Measurements from ENCODE around the gene HAUS5. TPM values are rescaled to one million over a fixed set of nuclear protein-coding genes. Genes with fewer than 3 reads are reported as not detected.

HAUS5 gene
- total RNA-seq, 8 experiments from 2014 or later = 2.7 to 14.3 (median 9.4) TPM

- in situ Hi-C loops (cut with MboI; ENCODE audit: low pct_unique_long_range_greater_than_20kb in 2 of 9, low sequenced_read_pairs in 9 of 9, unreplicated experiment in 9 of 9) = no loop called here
- no peak for ATAC-seq (replicated peaks in 6 of 8)
- Histone ChIP-seq H3K4me3 (no peak overlapping the region), H3K27ac (no peak overlapping the region), H3K4me1 (replicated peaks in 1 of 2) (no peaks in the 10 kb centered on the region)
- 38 to 100% (median 40%) methylated on average over 1 to 3 of the region's 7 CpGs; no CpG with 5 or more reads in 7 of the 10 experiments for WGBS, 10 experiments
Measured at GRCh38 chr19:35618857-35619256, 6.3 kb downstream of the HAUS5 start.

- no peak overlapping the region for H3K4me3 ChIP-seq
- WGBS, 10 experiments = 100% methylated on average over 1 of the region's 12 CpGs; no CpG with 5 or more reads in 8 of the 10 experiments
Measured at GRCh38 chr19:35619290-35619923, 6.9 kb downstream of the HAUS5 start.

DNA sequence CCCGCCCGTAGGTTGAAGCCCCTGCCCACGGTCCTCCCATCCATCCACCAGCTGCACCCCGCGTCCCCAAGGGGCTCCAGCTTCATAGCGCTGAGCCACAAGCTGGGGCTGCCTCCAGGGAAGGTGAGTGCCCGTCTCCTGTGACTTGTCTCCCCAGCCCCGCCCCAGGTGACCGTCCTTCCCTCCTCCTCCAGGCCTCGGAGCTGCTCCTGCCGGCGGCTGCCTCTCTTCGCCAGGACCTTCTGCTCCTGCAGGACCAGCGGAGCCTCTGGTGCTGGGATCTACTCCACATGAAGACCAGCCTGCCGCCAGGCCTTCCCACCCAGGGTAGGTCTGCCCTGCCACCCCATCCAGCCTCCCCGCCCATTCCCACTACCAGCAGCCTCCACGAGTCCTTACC lies 7.5 kb downstream of the HAUS5 start:
- in situ Hi-C loops (cut with MboI; ENCODE audit: low pct_unique_long_range_greater_than_20kb in 2 of 9, low sequenced_read_pairs in 9 of 9, unreplicated experiment in 9 of 9) = no loop called here
- no peak for ATAC-seq (replicated peaks in 6 of 8)
- Histone ChIP-seq H3K4me1 (replicated peaks in 1 of 2) (no peaks in the 10 kb centered on the region), H3K4me3 (no peak overlapping the region), H3K27ac (no peak overlapping the region)
- WGBS, 10 experiments = 95 to 100% methylated on average over 1 to 5 of the region's 17 CpGs; no CpG with 5 or more reads in 8 of the 10 experiments

More at GRCh38 chr19:35619290-35619923, 6.9 kb downstream of the HAUS5 start:
- in situ Hi-C loops (cut with MboI; ENCODE audit: low pct_unique_long_range_greater_than_20kb in 2 of 9, low sequenced_read_pairs in 9 of 9, unreplicated experiment in 9 of 9) = no loop called here
- H3K27ac ChIP-seq = no peak overlapping the region
- ATAC-seq (replicated peaks in 6 of 8) = peak in 1 of 8 experiments; percentile 14
- H3K4me1 ChIP-seq (replicated peaks in 1 of 2) = no peaks in the 10 kb centered on the region

- Histone ChIP-seq H3K4me3 (no peak overlapping the region), H3K27ac (no peak overlapping the region), H3K4me1 (replicated peaks in 1 of 2) (no peaks in the 10 kb centered on the region)
- in situ Hi-C loops (cut with MboI; ENCODE audit: low pct_unique_long_range_greater_than_20kb in 2 of 9, low sequenced_read_pairs in 9 of 9, unreplicated experiment in 9 of 9) = no loop called here
- 60 to 100% (median 88%) methylated on average over 2 to 4 of the region's 9 CpGs; no CpG with 5 or more reads in 6 of the 10 experiments for WGBS, 10 experiments
- no peak for ATAC-seq (replicated peaks in 6 of 8)
Measured at GRCh38 chr19:35621708-35622107, 9.2 kb downstream of the HAUS5 start.

GRCh38 chr19:35622750-35623149 lies 10.2 kb downstream of the HAUS5 start:
- Histone ChIP-seq H3K4me3 (no peak overlapping the region), H3K27ac (no peak overlapping the region), H3K4me1 (replicated peaks in 1 of 2) (peaks cover 0 to 2% of the 10 kb centered on the region in 2 donors)
- 78 to 93% methylated on average over 4 to 8 of the region's 13 CpGs; no CpG with 5 or more reads in 8 of the 10 experiments for WGBS, 10 experiments
- in situ Hi-C loops (cut with MboI; ENCODE audit: low pct_unique_long_range_greater_than_20kb in 2 of 9, low sequenced_read_pairs in 9 of 9, unreplicated experiment in 9 of 9) = no loop called here
- no peak for ATAC-seq (replicated peaks in 6 of 8)

DNA sequence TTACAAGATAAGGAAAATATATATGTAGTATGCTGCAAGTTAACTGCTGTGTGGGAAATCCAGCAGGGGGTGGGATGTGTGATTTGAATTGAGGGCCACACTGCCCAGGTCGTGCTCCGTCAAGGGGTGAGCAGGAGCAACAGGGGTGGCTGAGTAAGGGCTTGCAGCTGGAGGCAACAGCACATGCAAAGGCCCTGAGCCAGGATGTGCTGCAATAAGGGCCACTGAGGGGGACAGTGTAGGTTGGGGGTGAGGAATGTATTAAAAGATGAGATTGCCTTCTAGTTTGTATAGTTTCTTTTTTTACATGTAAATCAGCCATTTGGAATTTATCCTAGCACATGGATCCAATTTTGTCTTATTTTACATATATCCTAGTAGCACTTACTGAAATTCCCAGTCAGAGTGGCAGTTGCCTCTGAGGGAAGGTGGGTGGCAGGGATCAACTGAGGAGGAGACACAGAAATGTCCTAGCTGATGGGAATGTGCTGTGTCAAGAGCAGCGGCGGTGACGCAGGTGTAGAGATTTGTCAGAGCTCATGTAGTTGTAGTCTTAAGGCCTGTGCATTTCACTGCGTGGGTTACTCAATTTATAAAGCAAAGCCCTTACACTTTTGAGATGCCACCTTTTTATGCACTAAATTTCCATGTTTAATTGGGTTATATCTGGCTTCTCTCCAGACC lies 10.9 kb downstream of the HAUS5 start:
- no peak for ATAC-seq (replicated peaks in 6 of 8)
- H3K4me3 ChIP-seq = no peak overlapping the region
- 77 to 100% (median 91%) methylated on average over 1 to 6 of the region's 6 CpGs; no CpG with 5 or more reads in 1 of the 10 experiments for WGBS, 10 experiments
- peaks cover 0 to 6% of the 10 kb centered on the region in 2 donors for H3K4me1 ChIP-seq (replicated peaks in 1 of 2)
- in situ Hi-C loops (cut with MboI; ENCODE audit: low pct_unique_long_range_greater_than_20kb in 2 of 9, low sequenced_read_pairs in 9 of 9, unreplicated experiment in 9 of 9) = no loop called here
- H3K27ac ChIP-seq = no peak overlapping the region

DNA sequence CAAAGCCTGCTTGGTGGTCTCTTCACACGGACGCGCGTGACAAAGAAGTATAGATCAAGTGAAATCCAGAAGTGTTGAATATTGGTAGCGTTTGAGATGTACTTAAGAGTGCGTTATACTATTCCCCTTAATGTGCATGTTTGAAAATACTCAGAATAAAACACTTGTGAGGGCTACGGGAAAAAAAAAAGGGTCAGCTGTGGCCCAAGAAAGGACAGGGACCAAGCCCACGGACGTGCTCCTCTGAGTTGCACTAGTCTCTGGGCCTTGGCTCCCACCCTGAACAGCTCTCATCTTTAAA lies 15.7 kb downstream of the HAUS5 start:
- Histone ChIP-seq H3K27ac (peak overlapping the region in 1 of 2 donors; percentile 27), H3K4me3 (peak overlapping the region; percentile 86 to 96 (median 91)), H3K4me1 (replicated peaks in 1 of 2) (peaks cover 6 to 10% of the 10 kb centered on the region in 2 donors)
- no peak for ATAC-seq (replicated peaks in 6 of 8)
- WGBS, 10 experiments = 0 to 38% (median 15%) methylated on average over 1 to 9 of the region's 9 CpGs; no CpG with 5 or more reads in 2 of the 10 experiments
- in situ Hi-C loops (cut with MboI; ENCODE audit: low pct_unique_long_range_greater_than_20kb in 2 of 9, low sequenced_read_pairs in 9 of 9, unreplicated experiment in 9 of 9) = no loop called here

DNA sequence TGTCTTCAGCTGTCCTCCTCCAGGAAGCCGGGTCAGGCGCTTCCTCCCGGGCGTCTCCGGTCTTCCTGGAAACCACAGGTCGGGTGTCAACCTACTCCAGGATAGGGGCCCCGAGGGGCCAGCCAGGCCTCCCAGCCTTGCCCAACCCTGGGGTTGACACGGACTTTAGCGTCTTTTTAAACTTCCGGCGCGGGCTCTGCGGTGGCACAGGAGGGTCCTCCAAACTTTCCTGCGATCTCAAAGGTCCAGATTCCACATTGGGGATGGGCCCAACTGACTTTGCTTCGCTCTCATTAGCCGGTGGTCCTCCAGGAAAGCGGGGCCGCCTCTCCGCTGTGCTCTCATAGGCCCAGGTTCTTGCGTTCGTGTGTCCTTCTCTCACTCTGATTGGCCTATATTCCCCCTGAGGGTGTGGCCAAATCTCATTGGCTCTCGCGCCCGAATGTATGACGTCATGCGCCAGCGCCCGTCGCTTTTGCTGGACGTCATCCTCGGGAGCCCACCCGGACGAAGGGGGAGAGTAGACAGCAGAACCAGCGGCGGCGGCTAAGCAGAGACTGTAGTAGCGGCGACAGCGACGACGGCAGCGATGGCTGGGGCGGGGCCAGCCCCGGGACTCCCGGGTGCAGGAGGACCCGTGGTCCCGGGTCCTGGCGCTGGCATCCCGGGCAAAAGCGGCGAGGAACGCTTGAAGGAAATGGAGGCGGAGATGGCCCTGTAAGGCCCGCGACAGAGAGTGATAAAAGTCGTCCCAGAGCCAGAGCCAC lies 16.2 kb downstream of the HAUS5 start, which contains the start of gene RBM42:
TSS of gene RBM42 (plus strand) at position 472 of the 767 bp plus-strand sequence. CDS start at position 590, 118 bp downstream.
- in situ Hi-C loops (cut with MboI; ENCODE audit: low pct_unique_long_range_greater_than_20kb in 2 of 9, low sequenced_read_pairs in 9 of 9, unreplicated experiment in 9 of 9) = no loop called here
- H3K4me1 ChIP-seq (replicated peaks in 1 of 2) = peaks cover 6 to 10% of the 10 kb centered on the region in 2 donors
- peak within 1 kb of the TSS; percentile 86 to 96 (median 91) for H3K4me3 ChIP-seq
- ATAC-seq (replicated peaks in 6 of 8) = peak; percentile 98 to 100 (median 100)
- WGBS, 10 experiments = 0 to 9% (median 0%) methylated on average over 1 to 12 of the region's 56 CpGs; no CpG with 5 or more reads in 3 of the 10 experiments
- peak within 1 kb of the TSS; percentile 49 to 75 for H3K27ac ChIP-seq

- H3K4me1 ChIP-seq (replicated peaks in 1 of 2) = peaks cover 6 to 10% of the 10 kb centered on the region in 2 donors
- in situ Hi-C loops (cut with MboI; ENCODE audit: low pct_unique_long_range_greater_than_20kb in 2 of 9, low sequenced_read_pairs in 9 of 9, unreplicated experiment in 9 of 9) = no loop called here
- peak overlapping the region; percentile 49 to 75 for H3K27ac ChIP-seq
- ATAC-seq (replicated peaks in 6 of 8) = no peak
- peak overlapping the region; percentile 86 to 96 (median 91) for H3K4me3 ChIP-seq
- WGBS, 10 experiments = 0 to 12% (median 3%) methylated on average over 3 to 6 of the region's 15 CpGs; no CpG with 5 or more reads in 7 of the 10 experiments
Measured at GRCh38 chr19:35629332-35629633, 16.7 kb downstream of the HAUS5 start.

DNA sequence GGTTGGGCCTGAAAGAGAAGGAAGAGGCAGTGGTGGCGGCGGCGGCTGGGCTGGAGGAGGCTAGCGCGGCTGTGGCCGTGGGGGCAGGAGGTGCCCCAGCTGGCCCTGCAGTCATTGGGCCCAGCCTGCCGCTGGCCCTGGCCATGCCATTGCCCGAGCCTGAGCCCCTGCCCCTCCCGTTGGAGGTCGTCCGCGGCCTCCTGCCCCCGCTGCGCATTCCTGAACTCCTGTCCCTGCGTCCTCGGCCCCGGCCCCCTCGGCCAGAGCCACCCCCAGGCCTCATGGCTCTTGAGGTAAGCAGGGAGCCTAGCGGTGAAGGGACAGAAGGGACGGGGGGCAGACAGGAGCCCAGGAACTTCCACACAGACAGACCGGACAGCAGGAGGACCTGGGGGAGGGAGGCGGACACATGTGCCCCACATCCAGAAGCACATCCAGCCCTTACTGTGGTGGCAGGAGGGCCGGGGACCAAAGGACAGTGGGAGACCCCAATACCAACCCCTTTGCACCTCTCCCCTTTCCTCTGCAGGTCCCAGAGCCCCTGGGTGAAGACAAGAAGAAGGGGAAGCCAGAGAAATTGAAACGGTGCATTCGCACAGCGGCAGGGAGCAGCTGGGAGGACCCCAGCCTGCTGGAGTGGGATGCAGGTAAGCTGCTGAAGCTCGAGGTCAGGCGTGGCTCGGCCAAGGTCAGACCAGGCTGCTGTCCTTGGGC lies 21.3 kb downstream of the HAUS5 start:
- in situ Hi-C loops (cut with MboI; ENCODE audit: low pct_unique_long_range_greater_than_20kb in 2 of 9, low sequenced_read_pairs in 9 of 9, unreplicated experiment in 9 of 9) = no loop called here
- peaks cover 4 to 6% of the 10 kb centered on the region in 2 donors for H3K4me1 ChIP-seq (replicated peaks in 1 of 2)
- H3K27ac ChIP-seq = no peak overlapping the region
- H3K4me3 ChIP-seq = no peak overlapping the region
- WGBS, 10 experiments = 85 to 100% (median 85%) methylated on average over 1 to 4 of the region's 29 CpGs; no CpG with 5 or more reads in 7 of the 10 experiments
- ATAC-seq (replicated peaks in 6 of 8) = no peak

- H3K27ac ChIP-seq = no peak overlapping the region
- H3K4me3 ChIP-seq = no peak overlapping the region
- ATAC-seq (replicated peaks in 6 of 8) = no peak
- in situ Hi-C loops (cut with MboI; ENCODE audit: low pct_unique_long_range_greater_than_20kb in 2 of 9, low sequenced_read_pairs in 9 of 9, unreplicated experiment in 9 of 9) = no loop called here
- H3K4me1 ChIP-seq (replicated peaks in 1 of 2) = no peaks in the 10 kb centered on the region
- 50 to 100% (median 89%) methylated on average over 1 to 2 of the region's 3 CpGs; no CpG with 5 or more reads in 6 of the 10 experiments for WGBS, 10 experiments
Measured at GRCh38 chr19:35636651-35637050, 24.1 kb downstream of the HAUS5 start.

DNA sequence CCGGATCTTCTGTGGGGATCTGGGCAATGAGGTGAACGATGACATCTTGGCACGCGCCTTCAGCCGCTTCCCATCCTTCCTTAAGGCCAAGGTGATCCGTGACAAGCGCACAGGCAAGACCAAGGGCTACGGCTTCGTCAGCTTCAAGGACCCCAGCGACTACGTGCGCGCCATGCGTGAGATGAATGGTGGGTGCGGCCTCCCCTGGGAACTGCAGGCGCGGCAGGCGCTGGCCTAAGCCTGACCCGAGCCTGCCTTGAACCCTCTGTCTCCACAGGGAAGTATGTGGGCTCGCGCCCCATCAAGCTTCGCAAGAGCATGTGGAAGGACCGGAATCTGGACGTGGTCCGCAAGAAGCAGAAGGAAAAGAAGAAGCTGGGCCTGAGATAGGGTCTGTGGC lies 24.6 kb downstream of the HAUS5 start:
- no peaks in the 10 kb centered on the region for H3K4me1 ChIP-seq (replicated peaks in 1 of 2)
- 20 to 100% (median 95%) methylated on average over 1 to 11 of the region's 25 CpGs; no CpG with 5 or more reads in 6 of the 10 experiments for WGBS, 10 experiments
- H3K27ac ChIP-seq = no peak overlapping the region
- no peak overlapping the region for H3K4me3 ChIP-seq
- in situ Hi-C loops (cut with MboI; ENCODE audit: low pct_unique_long_range_greater_than_20kb in 2 of 9, low sequenced_read_pairs in 9 of 9, unreplicated experiment in 9 of 9) = no loop called here
- no peak for ATAC-seq (replicated peaks in 6 of 8)

DNA sequence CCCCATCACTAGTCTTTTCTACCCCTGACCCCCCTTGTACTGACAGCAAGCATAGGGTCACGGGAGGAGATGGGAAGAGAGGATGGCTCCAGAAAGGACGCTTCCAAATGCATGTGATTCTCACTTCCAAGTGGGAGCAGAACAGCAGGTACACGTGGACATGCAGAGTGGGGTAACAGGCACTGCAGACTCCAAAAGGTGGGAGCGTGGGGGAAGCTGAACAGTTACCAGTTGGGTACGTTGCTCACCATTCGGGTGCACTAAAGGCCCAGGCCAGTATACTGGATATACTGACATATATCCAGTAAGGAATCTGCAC lies 26.7 kb downstream of the HAUS5 start:
- no peak overlapping the region for H3K4me3 ChIP-seq
- in situ Hi-C loops (cut with MboI; ENCODE audit: low pct_unique_long_range_greater_than_20kb in 2 of 9, low sequenced_read_pairs in 9 of 9, unreplicated experiment in 9 of 9) = no loop called here
- ATAC-seq (replicated peaks in 6 of 8) = no peak
- no peaks in the 10 kb centered on the region for H3K4me1 ChIP-seq (replicated peaks in 1 of 2)
- no peak overlapping the region for H3K27ac ChIP-seq
- WGBS, 10 experiments = 0 to 92% (median 50%) methylated on average over 1 to 5 of the region's 6 CpGs; no CpG with 5 or more reads in 3 of the 10 experiments

All from motor neuron (in vitro differentiated cells).